A673 (cell line): ENCODE data around the gene TSHZ2. TPM values are rescaled to one million over a fixed set of nuclear protein-coding genes. Genes with fewer than 3 reads are reported as not detected.
"Not testable (repeated sequence)": the region's sequence is repeated elsewhere in the genome, so short reads cannot be mapped to it uniquely, and the experiment has no call there.

ENCODE experiments used
- BruUV-seq: library from RNA; stranded (reverse); fragments of 400-500 nt; replicated peaks from 2 replicates; lab custom pipeline; 2021; lab: Mats Ljungman, UMichigan
- CTCF ChIA-PET: fragments of 300-600 bp; sonication (Branson Sonifier 250); formaldehyde crosslinking; loops from one replicate; lab custom pipeline; 2022; ENCODE audit warnings: antibody characterized with exemption; lab: Charles Lee
- POLR2A ChIA-PET: fragments of 300-600 bp; sonication (Branson Sonifier 250); formaldehyde crosslinking; loops from one replicate; lab custom pipeline; 2022; ENCODE audit warnings: antibody characterized with exemption; ENCODE audit not compliant: low non-redundant PET; lab: Charles Lee
- DNase-seq: peaks from one replicate; pipeline ENCODE4 v3.0.0-alpha.2; 2015; ENCODE audit warnings: low spot score
- H3K27ac ChIP-seq: fragments of 200-600 bp; sonication (generic); 2 replicates; pipeline ENCODE4 v1.5.1; 2016; ENCODE audit warnings: mixed run types, low read depth, mild to moderate bottlenecking, mixed read lengths, antibody characterized with exemption, low read length; ENCODE audit not compliant: poor library complexity, severe bottlenecking
- H3K27me3 ChIP-seq: fragments of 200-600 bp; sonication (generic); replicated peaks from 2 replicates; pipeline ENCODE4 v1.6.1; 2017; ENCODE audit warnings: mixed run types, low read depth, mild to moderate bottlenecking, mixed read lengths, antibody characterized with exemption, low read length; ENCODE audit not compliant: insufficient read depth, poor library complexity
- H3K36me3 ChIP-seq: fragments of 200-600 bp; sonication (generic); 2 replicates; pipeline ENCODE4 v1.6.1; 2016; ENCODE audit warnings: mixed run types, mild to moderate bottlenecking, mixed read lengths, antibody characterized with exemption, low read length; ENCODE audit not compliant: insufficient read depth, poor library complexity, severe bottlenecking
- H3K4me1 ChIP-seq: fragments of 200-600 bp; sonication (generic); 2 replicates; pipeline ENCODE4 v1.6.1; 2017; ENCODE audit warnings: mixed run types, mild to moderate bottlenecking, mixed read lengths, antibody characterized with exemption, low read length; ENCODE audit not compliant: insufficient read depth, poor library complexity, severe bottlenecking
- H3K4me3 ChIP-seq: fragments of 200-600 bp; sonication (generic); 2 replicates; pipeline ENCODE4 v1.5.1; 2016; ENCODE audit warnings: low read depth, mixed run types, mild to moderate bottlenecking, mixed read lengths, low read length; ENCODE audit not compliant: poor library complexity, severe bottlenecking
- H3K9me3 ChIP-seq: fragments of 200-600 bp; sonication (generic); 2 replicates; pipeline ENCODE4 v1.6.1; 2016; ENCODE audit warnings: mixed run types, low read depth, mild to moderate bottlenecking, mixed read lengths, antibody characterized with exemption, low read length; ENCODE audit not compliant: poor library complexity, severe bottlenecking
- EZH2 ChIP-seq: fragments of 200-600 bp; sonication (generic); IDR thresholded peaks from 2 replicates; pipeline ENCODE4 v1.6.1; 2017; ENCODE audit warnings: borderline replicate concordance, low read depth, mild to moderate bottlenecking, mixed read lengths, antibody characterized with exemption, low read length; ENCODE audit not compliant: poor library complexity, severe bottlenecking
- intact Hi-C: fragments of 100-400 bp; cut with micrococcal nuclease; formaldehyde crosslinking; loops from one replicate; pipeline ENCODE4 v1.10.0; 2022; ENCODE audit not compliant: unreplicated experiment
- total RNA-seq: library from RNA; stranded (reverse); gene quantifications from 2 replicates; pipeline ENCODE4 v1.2.3, GENCODE V29; 2021
- TF ChIP-seq, protein P1 (sequence below): fragments of 300-800, 200-600 bp; sonication (generic); conservative IDR thresholded peaks from 2 replicates; pipeline ENCODE4 v1.5.1; 2017; ENCODE audit warnings: low read depth, mild to moderate bottlenecking, antibody characterized with exemption, low read length, moderate library complexity, mixed read lengths

Gene TSHZ2
- total RNA-seq, 1 experiment from 2014 or later, result 4.1 TPM

DNA sequence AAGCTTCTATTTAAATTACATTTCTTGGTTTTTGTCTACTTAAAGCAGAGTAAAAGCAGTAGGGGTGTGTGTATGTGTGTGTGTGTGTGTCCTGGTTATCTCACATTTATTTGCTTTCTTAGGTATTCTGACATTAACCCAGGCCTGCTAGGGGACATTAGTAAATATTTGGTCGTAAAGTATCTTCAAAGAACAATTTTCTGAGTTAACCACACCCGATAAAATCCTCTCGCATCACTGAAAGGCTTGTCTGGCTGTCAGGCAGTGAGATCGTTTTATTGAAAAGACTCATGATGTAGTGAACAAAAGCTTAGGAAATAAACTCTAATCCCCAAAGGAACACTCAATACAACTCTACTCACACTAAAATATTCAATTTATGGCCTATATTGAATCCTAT is 543.6 kb downstream of the TSHZ2 start:
- Histone ChIP-seq H3K27me3 (no peaks in the 10 kb centered on the region), H3K27ac (no peak overlapping the region), H3K4me3 (no peak overlapping the region), H3K36me3 (no peaks in the 10 kb centered on the region), H3K9me3 (no peaks in the 10 kb centered on the region), H3K4me1 (peaks cover 18% of the 10 kb centered on the region)
- CTCF ChIA-PET, result interaction anchor here (0.6 kb wide), 1 partner anchor 12 kb away, joined by 19 read pairs; no protein-coding TSS in a partner anchor
- peak; percentile 30 for DNase-seq
- POLR2A ChIA-PET, result no interaction called here
- TF ChIP-seq, protein P1, sequence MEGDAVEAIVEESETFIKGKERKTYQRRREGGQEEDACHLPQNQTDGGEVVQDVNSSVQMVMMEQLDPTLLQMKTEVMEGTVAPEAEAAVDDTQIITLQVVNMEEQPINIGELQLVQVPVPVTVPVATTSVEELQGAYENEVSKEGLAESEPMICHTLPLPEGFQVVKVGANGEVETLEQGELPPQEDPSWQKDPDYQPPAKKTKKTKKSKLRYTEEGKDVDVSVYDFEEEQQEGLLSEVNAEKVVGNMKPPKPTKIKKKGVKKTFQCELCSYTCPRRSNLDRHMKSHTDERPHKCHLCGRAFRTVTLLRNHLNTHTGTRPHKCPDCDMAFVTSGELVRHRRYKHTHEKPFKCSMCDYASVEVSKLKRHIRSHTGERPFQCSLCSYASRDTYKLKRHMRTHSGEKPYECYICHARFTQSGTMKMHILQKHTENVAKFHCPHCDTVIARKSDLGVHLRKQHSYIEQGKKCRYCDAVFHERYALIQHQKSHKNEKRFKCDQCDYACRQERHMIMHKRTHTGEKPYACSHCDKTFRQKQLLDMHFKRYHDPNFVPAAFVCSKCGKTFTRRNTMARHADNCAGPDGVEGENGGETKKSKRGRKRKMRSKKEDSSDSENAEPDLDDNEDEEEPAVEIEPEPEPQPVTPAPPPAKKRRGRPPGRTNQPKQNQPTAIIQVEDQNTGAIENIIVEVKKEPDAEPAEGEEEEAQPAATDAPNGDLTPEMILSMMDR, result no peak
- BruUV-seq, result no TSS peak
- intact Hi-C loops, result no loop called here

- TF ChIP-seq, protein P1, result no peak
- no peak for TF ChIP-seq EZH2
- no peak for DNase-seq
- Histone ChIP-seq H3K27ac (no peak overlapping the region), H3K36me3 (no peaks in the 10 kb centered on the region), H3K4me3 (no peak overlapping the region), H3K9me3 (no peaks in the 10 kb centered on the region), H3K27me3 (no peaks in the 10 kb centered on the region), H3K4me1 (peaks cover 18% of the 10 kb centered on the region)
- ChIA-PET CTCF (no interaction called here), POLR2A (no interaction called here)
- BruUV-seq, result no TSS peak
- intact Hi-C loops, result no loop called here
These were observed 545.0 kb downstream of the TSHZ2 start for GRCh38 chr20:53517146-53517545.

DNA sequence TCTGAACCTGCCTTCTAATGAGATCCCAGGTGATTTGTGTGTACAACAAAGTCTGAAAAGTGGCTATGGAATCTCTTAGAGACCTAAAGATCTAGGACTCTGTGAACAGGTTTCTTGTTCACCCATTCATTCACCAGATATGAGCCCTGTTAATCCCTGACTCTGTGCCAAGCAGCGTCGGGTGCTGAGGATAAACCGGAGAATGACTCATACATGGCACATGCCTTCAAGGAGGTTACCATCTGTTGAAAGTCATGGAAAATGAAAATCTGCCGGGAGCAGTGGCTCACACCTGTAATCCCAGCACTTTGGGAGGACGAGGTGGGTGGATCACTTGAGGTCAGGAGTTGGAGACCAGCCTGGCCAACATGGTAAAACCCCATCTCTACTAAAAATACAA is 549.3 kb downstream of the TSHZ2 start:
- H3K27ac ChIP-seq, BruUV-seq, POLR2A ChIA-PET, H3K9me3 ChIP-seq, CTCF ChIA-PET, H3K27me3 ChIP-seq, H3K4me3 ChIP-seq, intact Hi-C loops, H3K36me3 ChIP-seq: not testable (repeated sequence)
- H3K4me1 ChIP-seq, result peaks cover 10% of the 10 kb centered on the region
- DNase-seq, result peak; percentile 73

DNA sequence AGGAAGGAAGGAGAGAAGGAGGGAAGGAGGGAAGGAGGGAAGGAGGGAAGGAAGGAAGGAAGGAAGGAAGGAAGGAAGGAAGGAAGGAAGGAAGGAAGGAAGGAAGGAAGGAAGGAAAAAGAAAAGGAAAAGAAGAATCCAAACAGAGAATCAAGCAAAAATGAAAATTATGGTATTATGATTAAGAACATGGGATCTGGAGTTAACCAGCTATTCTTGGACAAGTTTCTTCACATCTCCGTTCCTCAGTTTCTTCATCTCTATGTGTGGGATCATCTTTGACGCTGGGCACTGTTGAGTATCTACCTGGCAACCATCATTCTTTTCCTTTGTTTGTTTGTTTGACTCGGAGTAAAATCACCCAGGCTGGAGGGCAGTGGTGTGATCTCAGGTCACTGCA is 549.9 kb downstream of the TSHZ2 start:
- no TSS peak for BruUV-seq
- Histone ChIP-seq H3K27ac (no peak overlapping the region), H3K9me3 (no peaks in the 10 kb centered on the region), H3K4me3 (no peak overlapping the region), H3K36me3 (no peaks in the 10 kb centered on the region), H3K27me3 (no peaks in the 10 kb centered on the region), H3K4me1 (peaks cover 10% of the 10 kb centered on the region)
- intact Hi-C loops, result no loop called here
- TF ChIP-seq, protein P1, result no peak
- TF ChIP-seq EZH2, result no peak
- CTCF ChIA-PET, result no interaction called here
- no peak for DNase-seq
- POLR2A ChIA-PET, result no interaction called here
